ENCODE results near the gene FEM1C. TPM values are rescaled to one million over a fixed set of nuclear protein-coding genes. Genes with fewer than 3 reads are reported as not detected.

Gene FEM1C
- total and polyA plus RNA-seq, 2 of the 4 experiments (the other 2 are of a cell fraction) = 6.3 to 21.5 TPM

- H3K9ac ChIP-seq (ENCODE audit: low read depth, low read length) = no peak overlapping the region
- no peak overlapping the region for H3K56ac ChIP-seq (ENCODE audit: extremely low read depth, insufficient read depth, low read length)
- CTCF ChIA-PET = interaction anchor here (1.0 kb wide), 1 partner anchor 14 kb away, joined by 3 read pairs; no protein-coding TSS in a partner anchor
- peak overlapping the region; percentile 79; the same call in 1 of the 2 replicates for H3K14ac ChIP-seq (replicated peaks; ENCODE audit: low read depth, low read length)
- H3K4me1 ChIP-seq (ENCODE audit: control insufficient read depth, insufficient read depth, low read length) = peaks cover 9% of the 10 kb centered on the region
- H3K27ac ChIP-seq (ENCODE audit: insufficient read depth, low read length) = no peak overlapping the region
- no peak overlapping the region for H2AK5ac ChIP-seq (ENCODE audit: low read depth, low read length)
- DNase-seq (peak; percentile 82), ATAC-seq (ENCODE audit: low read depth) (peak; percentile 68; the same call in 1 of the 2 replicates)
- no peak overlapping the region for H2AFZ ChIP-seq (replicated peaks; ENCODE audit: low read length, poor library complexity)
- H3K4me2 ChIP-seq (ENCODE audit: low read depth, low read length) = no peak overlapping the region
- no peak overlapping the region for H3K4me3 ChIP-seq (ENCODE audit: insufficient read depth, low read depth, low read length)
- 0 out of 2 replicates have a peak overlapping the region, but pooled peaks have one; percentile 66 for H3K23ac ChIP-seq (ENCODE audit: low read depth, low read length)
- TF ChIP-seq CTCF (conservative IDR thresholded peaks at IDR 0.05; ENCODE audit: low read depth, low read length) = no peak
- TF ChIP-seq NFE2L2 (IDR thresholded peaks at IDR 0.05; ENCODE audit: low read depth, low read length) = peak; percentile 74
- TF ChIP-seq MAFK (IDR thresholded peaks at IDR 0.05; ENCODE audit: low read depth, low read length) = peak; percentile 48; the same call in 1 of the 2 replicates
- TF ChIP-seq BHLHE40 (IDR thresholded peaks at IDR 0.05; ENCODE audit: low read depth, low read length) = no peak
- peak overlapping the region; percentile 76 for H3K4ac ChIP-seq (ENCODE audit: low read depth, low read length)
- intact Hi-C loops (cut with micrococcal nuclease) = no loop called here
- no peak overlapping the region for H2AK9ac ChIP-seq (replicated peaks; ENCODE audit: low read depth, low read length, poor library complexity)
- no peak overlapping the region for H2BK15ac ChIP-seq (ENCODE audit: low read depth, low read length)
- no peak overlapping the region; the same call in 1 of the 2 replicates for H3K18ac ChIP-seq (ENCODE audit: low read depth, low read length)
- peaks cover 7% of the 10 kb centered on the region for H3K9me1 ChIP-seq (ENCODE audit: insufficient read depth, low read length)
- in situ Hi-C loops (cut with MboI; ENCODE audit: low sequenced_read_pairs) = no loop called here
- dilution Hi-C loops (cut with HindIII; ENCODE audit: low sequenced_read_pairs, unreplicated experiment) = no loop called here
- H2BK120ac ChIP-seq (ENCODE audit: low read depth, low read length) = peak overlapping the region; percentile 88
- H3K27me3 ChIP-seq (ENCODE audit: control insufficient read depth, insufficient read depth, low read length) = no peaks in the 10 kb centered on the region
- no TSS peak for BruUV-seq (replicated peaks)
- no peaks in the 10 kb centered on the region for H4K20me1 ChIP-seq (ENCODE audit: insufficient read depth, low read length)
- H2BK20ac ChIP-seq (ENCODE audit: low read depth, low read length) = peak overlapping the region; percentile 76; the same call in 1 of the 2 replicates
- H2BK5ac ChIP-seq (ENCODE audit: low read depth, low read length, poor library complexity, severe bottlenecking) = peak overlapping the region; percentile 80
- POLR2A ChIA-PET (ENCODE audit: unreplicated experiment) = no interaction called here
- H4K8ac ChIP-seq (ENCODE audit: low read depth in 2 of 2, low read length in 2 of 2) = no peak overlapping the region
- no peaks in the 10 kb centered on the region for H3K36me3 ChIP-seq (ENCODE audit: control insufficient read depth, insufficient read depth, low read length)
- H4K5ac ChIP-seq (ENCODE audit: low read depth, low read length) = no peak overlapping the region
- H3K79me1 ChIP-seq (ENCODE audit: low read depth in 1 of 2, low read length in 2 of 2) = no peaks in the 10 kb centered on the region
- H4K91ac ChIP-seq (ENCODE audit: insufficient read depth, low read depth, low read length) = no peak overlapping the region
- no peaks in the 10 kb centered on the region for H3K9me3 ChIP-seq (ENCODE audit: control insufficient read depth, insufficient read depth, low read length)
Measured at GRCh38 chr5:115559524-115559923, 14.9 kb upstream of the FEM1C start.
